Measurements from ENCODE around the gene DYRK1B. TPM values are rescaled to one million over a fixed set of nuclear protein-coding genes. Genes with fewer than 3 reads are reported as not detected.

DYRK1B gene
- total RNA-seq, 1 experiment from 2014 or later: 39.5 TPM

DNA sequence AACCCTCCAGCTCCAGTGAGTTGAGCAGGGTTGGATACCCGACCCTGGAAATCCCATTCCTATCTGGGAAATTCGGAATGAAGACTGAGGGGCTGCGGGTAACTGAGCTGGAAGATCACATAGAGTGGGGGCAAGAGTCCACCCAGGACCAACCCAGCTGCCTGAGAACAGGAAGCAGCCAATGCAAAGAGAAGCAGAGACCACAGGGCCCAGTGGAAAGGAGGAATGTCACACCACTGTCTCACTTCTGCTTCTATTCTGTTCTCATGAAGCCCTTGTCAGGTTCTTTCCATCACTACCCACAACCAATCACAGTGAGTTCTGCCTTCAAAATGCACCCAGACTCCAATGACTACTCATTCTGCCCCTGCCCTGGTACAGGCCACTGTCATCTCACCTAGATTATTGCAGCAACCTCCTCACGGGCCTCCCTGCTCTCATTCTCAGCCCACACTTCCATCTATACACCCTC, 15.3 kb downstream of the DYRK1B start:
- TF ChIP-seq EZH2 (IDR thresholded peaks at IDR 0.05; ENCODE audit: low read depth) (no peak), CTCF (conservative IDR thresholded peaks at IDR 0.05) (no peak)
- Histone ChIP-seq H3F3A (ENCODE audit: insufficient read depth, low read depth) (no peaks in the 10 kb centered on the region), H3K4me1 (replicated peaks; ENCODE audit: insufficient read depth) (no peaks in the 10 kb centered on the region), H3K9me2 (ENCODE audit: insufficient read depth) (no peaks in the 10 kb centered on the region), H3K27me3 (ENCODE audit: insufficient read depth, low read depth) (no peaks in the 10 kb centered on the region), H3K9me3 (ENCODE audit: insufficient read depth, low read depth) (no peaks in the 10 kb centered on the region), H3K36me3 (ENCODE audit: low read depth) (no peaks in the 10 kb centered on the region), H4K20me1 (ENCODE audit: insufficient read depth) (no peaks in the 10 kb centered on the region), H3K79me2 (ENCODE audit: low read depth) (no peaks in the 10 kb centered on the region), H3K4me3 (no peak overlapping the region), H3K27ac (no peak overlapping the region), H2AFZ (no peak overlapping the region), H3K4me2 (no peak overlapping the region)
- no peak for DNase-seq
- ChIA-PET POLR2A (ENCODE audit: unreplicated experiment) (no interaction called here), CTCF (no interaction called here)
- intact Hi-C loops (cut with micrococcal nuclease; ENCODE audit: unreplicated experiment): no loop called here
- BruUV-seq (replicated peaks): no TSS peak

DNA sequence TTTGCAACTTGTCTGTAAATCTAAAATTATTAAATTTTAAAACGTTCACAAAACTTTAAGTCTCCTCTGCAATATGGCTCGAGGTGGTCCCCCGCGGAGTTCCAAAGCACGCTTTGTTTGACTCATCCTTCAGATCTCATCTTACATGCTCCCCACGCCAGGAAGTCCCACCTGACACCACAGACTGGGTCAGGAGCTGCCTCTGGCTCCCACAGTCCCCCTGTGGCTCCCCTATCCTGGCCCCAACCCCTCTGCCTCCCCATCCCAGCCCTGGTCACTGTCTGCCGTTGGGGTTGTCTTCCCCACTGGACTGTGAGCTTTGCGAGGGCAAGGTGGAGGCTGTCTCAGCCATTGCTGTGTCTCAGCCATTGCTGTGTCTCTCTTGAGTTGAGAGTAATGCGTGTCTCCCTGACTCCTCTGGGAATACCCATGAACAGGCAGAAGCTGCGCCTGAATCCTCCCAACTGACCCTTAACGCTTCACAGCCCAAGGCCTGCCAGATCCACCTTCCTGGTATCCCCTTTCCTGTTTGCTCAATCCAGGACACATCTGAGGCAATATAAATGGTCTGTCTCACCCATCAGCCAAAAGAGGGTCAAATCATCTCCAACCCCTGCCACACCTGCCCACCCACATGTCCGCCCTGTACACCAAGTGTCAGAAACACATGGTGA, 15.9 kb downstream of the DYRK1B start:
- no peak for TF ChIP-seq EZH2 (IDR thresholded peaks at IDR 0.05; ENCODE audit: low read depth)
- no peak for TF ChIP-seq CTCF (conservative IDR thresholded peaks at IDR 0.05)
- no TSS peak for BruUV-seq (replicated peaks)
- H3K4me1 ChIP-seq (replicated peaks; ENCODE audit: insufficient read depth): no peaks in the 10 kb centered on the region
- H3K27me3 ChIP-seq (ENCODE audit: insufficient read depth, low read depth): no peaks in the 10 kb centered on the region
- CTCF ChIA-PET: no interaction called here
- H3F3A ChIP-seq (ENCODE audit: insufficient read depth, low read depth): no peaks in the 10 kb centered on the region
- H3K27ac ChIP-seq: no peak overlapping the region
- no peak overlapping the region for H2AFZ ChIP-seq
- POLR2A ChIA-PET (ENCODE audit: unreplicated experiment): no interaction called here
- H3K4me3 ChIP-seq: no peak overlapping the region
- no peak for DNase-seq
- no peaks in the 10 kb centered on the region for H3K9me2 ChIP-seq (ENCODE audit: insufficient read depth)
- H4K20me1 ChIP-seq (ENCODE audit: insufficient read depth): no peaks in the 10 kb centered on the region
- no peaks in the 10 kb centered on the region for H3K9me3 ChIP-seq (ENCODE audit: insufficient read depth, low read depth)
- H3K4me2 ChIP-seq: no peak overlapping the region
- intact Hi-C loops (cut with micrococcal nuclease; ENCODE audit: unreplicated experiment): no loop called here
- H3K79me2 ChIP-seq (ENCODE audit: low read depth): no peaks in the 10 kb centered on the region
- H3K36me3 ChIP-seq (ENCODE audit: low read depth): no peaks in the 10 kb centered on the region

DNA sequence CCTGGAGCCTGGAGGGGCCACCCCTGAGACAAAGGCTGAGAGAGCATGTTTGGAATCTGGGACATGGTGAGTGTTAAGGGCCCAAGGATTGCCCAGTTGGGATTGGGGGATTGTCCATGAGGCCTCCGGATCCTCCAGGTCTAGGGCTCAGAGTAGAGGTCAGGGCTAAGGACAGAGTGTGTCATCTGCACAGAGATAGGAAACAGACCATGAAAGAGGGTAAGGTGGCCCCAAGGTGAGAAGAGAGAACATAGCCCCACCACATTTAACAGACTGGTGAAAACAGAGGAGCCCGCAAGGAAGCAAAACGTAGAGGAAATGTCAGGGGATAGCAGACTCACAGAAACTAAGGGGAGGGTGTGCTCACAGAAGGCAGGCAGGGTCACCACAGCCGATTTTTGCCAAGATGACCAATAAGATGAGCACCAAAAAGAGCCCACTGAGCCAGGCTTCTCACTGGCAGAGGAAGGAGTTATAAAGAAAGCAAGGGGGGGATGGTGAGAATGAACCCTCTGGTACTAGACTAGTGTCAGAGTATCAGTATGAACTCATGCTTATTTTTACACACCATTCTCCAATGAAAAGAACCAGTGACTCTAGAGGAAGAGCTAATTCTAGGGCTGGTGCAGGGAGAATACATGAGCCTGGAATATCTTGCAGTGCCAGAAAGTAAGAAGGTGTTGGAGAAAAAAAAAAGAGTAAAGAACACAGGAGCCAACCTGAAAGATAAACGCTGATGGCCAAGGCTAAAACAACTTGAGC, 17.5 kb downstream of the DYRK1B start:
- Histone ChIP-seq H2AFZ (no peak overlapping the region), H3K4me3 (no peak overlapping the region), H3K36me3 (ENCODE audit: low read depth) (no peaks in the 10 kb centered on the region), H3F3A (ENCODE audit: insufficient read depth, low read depth) (no peaks in the 10 kb centered on the region), H3K27ac (no peak overlapping the region), H3K4me1 (replicated peaks; ENCODE audit: insufficient read depth) (no peaks in the 10 kb centered on the region), H3K27me3 (ENCODE audit: insufficient read depth, low read depth) (no peaks in the 10 kb centered on the region), H3K79me2 (ENCODE audit: low read depth) (no peaks in the 10 kb centered on the region), H3K9me2 (ENCODE audit: insufficient read depth) (no peaks in the 10 kb centered on the region), H4K20me1 (ENCODE audit: insufficient read depth) (no peaks in the 10 kb centered on the region), H3K4me2 (no peak overlapping the region), H3K9me3 (ENCODE audit: insufficient read depth, low read depth) (no peaks in the 10 kb centered on the region)
- ChIA-PET POLR2A (ENCODE audit: unreplicated experiment) (no interaction called here), CTCF (no interaction called here)
- TF ChIP-seq CTCF (conservative IDR thresholded peaks at IDR 0.05): no peak
- no peak for TF ChIP-seq EZH2 (IDR thresholded peaks at IDR 0.05; ENCODE audit: low read depth)
- BruUV-seq (replicated peaks): no TSS peak
- intact Hi-C loops (cut with micrococcal nuclease; ENCODE audit: unreplicated experiment): no loop called here
- DNase-seq: no peak

Measured in PC-9 (cell line).